MM.1S (cell line): ENCODE measurements around the gene TMEM134.

Experiments used
- CTCF ChIP-seq: fragments of 300-600 bp; sonication (generic); IDR thresholded peaks from 2 replicates; pipeline ENCODE4 v1.5.1; 2016; ENCODE audit warnings: antibody characterized with exemption, low read length, mixed read lengths
- EZH2 ChIP-seq: fragments of 300-600 bp; sonication (generic); optimal IDR thresholded peaks from 2 replicates; pipeline ENCODE3; 2017; ENCODE audit warnings: low read depth, mild to moderate bottlenecking, antibody characterized with exemption, low read length, mixed read lengths

- no peak for TF ChIP-seq CTCF
- TF ChIP-seq EZH2, result no peak
Measured at GRCh38 chr11:67436459-67437081, 32.5 kb downstream of the TMEM134 start.
